Glutamatergic neuron (in vitro differentiated cells): ENCODE results near the gene OPRM1. TPM values are rescaled to one million over a fixed set of nuclear protein-coding genes. Genes with fewer than 3 reads are reported as not detected.

Experiments used
- DNase-seq: peaks from one replicate; pipeline ENCODE4 v3.0.0; 2022
- H3K27ac Mint-ChIP-seq: one replicate; pipeline ENCODE4 v1.8.0; 2020; ENCODE audit warnings: mild to moderate bottlenecking, mixed read lengths, inconsistent platforms; ENCODE audit not compliant: unreplicated experiment
- H3K27me3 Mint-ChIP-seq: one replicate; pipeline ENCODE4 v1.8.0; 2020; ENCODE audit warnings: mild to moderate bottlenecking, moderate library complexity, mixed read lengths, inconsistent platforms; ENCODE audit not compliant: unreplicated experiment
- H3K36me3 Mint-ChIP-seq: one replicate; pipeline ENCODE4 v1.8.0; 2020; ENCODE audit warnings: mild to moderate bottlenecking, mixed read lengths, inconsistent platforms; ENCODE audit not compliant: unreplicated experiment
- H3K4me1 Mint-ChIP-seq: one replicate; pipeline ENCODE4 v1.8.0; 2020; ENCODE audit warnings: mild to moderate bottlenecking, low read depth, mixed read lengths, inconsistent platforms; ENCODE audit not compliant: unreplicated experiment
- H3K4me3 Mint-ChIP-seq: one replicate; pipeline ENCODE4 v1.8.0; 2020; ENCODE audit warnings: mild to moderate bottlenecking, mixed read lengths, inconsistent platforms; ENCODE audit not compliant: unreplicated experiment
- H3K9me3 Mint-ChIP-seq: one replicate; pipeline ENCODE4 v1.8.0; 2020; ENCODE audit warnings: mild to moderate bottlenecking, moderate library complexity, mixed read lengths, inconsistent platforms; ENCODE audit not compliant: unreplicated experiment
- total RNA-seq: library from RNA; stranded (reverse); fragmentation: NEBNext Ultra II Directional; extraction: Animal tissue kit (Norgen Biotek cat#: 25700); gene quantifications from one replicate; pipeline ENCODE4 v1.2.1, GENCODE V29; 2021; ENCODE audit not compliant: unreplicated experiment
- TF ChIP-seq, protein P1 (sequence below): fragments of 200-600 bp; sonication (generic); IDR thresholded peaks from one replicate; pipeline ENCODE4 v1.5.0; 2021; ENCODE audit not compliant: partially characterized antibody, unreplicated experiment

Gene OPRM1
- total RNA-seq, 1 donor from 2014 or later: not detected

DNA sequence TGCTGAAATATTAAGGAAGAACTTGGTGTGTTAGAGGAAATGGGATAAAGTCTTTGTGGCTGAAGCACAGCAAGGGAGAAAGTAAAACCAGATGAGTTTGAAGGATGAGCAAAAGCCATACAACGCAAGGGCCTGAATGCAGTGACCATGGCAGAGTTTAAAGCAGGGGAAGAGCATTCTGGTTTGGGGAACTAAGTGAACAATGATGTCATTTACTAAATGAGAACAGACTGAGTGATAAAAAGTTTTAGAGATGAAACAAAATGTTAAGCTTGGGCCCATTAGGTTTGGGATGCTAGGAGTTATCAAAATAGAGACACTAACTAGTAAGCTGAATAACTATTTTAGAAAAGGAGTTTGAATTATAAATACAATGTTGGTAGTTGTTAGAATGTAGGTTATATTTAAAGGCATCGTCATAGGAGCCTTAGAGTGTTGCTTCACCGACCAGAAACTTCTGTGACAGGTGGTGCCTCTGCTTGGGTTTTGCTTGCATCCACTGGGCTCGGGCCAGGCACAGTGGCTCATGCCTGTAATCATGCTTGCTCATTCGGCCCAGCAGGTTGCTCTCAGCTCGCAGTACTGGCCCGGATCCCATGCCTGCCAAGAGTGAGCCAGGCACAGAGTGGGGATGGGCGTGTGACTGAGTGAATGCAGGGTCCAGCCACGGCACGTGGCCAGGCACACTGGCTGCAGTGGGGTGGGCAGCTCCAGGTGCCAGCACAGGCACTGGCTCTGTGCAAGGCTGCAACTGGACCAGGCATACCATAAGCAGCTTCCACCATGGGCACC, 37.4 kb upstream of the OPRM1 start:
- no peaks in the 10 kb centered on the region for H3K4me1 Mint-ChIP-seq

DNA sequence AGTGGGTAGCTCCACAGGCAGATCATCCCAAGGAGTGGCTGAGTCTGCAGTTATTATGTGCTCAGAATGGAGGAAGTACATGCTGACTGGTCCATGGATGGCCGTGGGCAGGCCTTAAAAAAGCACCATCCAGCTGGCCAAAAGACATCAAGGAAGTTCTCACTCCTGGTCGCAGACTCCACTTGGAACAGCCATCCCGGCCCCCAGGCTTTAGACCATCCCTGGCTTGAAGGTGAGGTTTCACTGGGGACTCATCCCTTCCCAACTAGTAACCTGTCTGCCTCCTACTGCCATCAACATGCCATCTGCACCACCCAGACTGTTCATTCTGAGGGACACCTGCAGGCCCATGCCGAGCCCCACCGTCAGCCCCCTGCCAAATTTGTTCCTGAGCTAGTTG, 36.1 kb upstream of the OPRM1 start:
- H3K27me3 Mint-ChIP-seq: no peaks in the 10 kb centered on the region
- no peak for DNase-seq
- no peaks in the 10 kb centered on the region for H3K36me3 Mint-ChIP-seq
- H3K9me3 Mint-ChIP-seq: no peaks in the 10 kb centered on the region
- TF ChIP-seq, protein P1, sequence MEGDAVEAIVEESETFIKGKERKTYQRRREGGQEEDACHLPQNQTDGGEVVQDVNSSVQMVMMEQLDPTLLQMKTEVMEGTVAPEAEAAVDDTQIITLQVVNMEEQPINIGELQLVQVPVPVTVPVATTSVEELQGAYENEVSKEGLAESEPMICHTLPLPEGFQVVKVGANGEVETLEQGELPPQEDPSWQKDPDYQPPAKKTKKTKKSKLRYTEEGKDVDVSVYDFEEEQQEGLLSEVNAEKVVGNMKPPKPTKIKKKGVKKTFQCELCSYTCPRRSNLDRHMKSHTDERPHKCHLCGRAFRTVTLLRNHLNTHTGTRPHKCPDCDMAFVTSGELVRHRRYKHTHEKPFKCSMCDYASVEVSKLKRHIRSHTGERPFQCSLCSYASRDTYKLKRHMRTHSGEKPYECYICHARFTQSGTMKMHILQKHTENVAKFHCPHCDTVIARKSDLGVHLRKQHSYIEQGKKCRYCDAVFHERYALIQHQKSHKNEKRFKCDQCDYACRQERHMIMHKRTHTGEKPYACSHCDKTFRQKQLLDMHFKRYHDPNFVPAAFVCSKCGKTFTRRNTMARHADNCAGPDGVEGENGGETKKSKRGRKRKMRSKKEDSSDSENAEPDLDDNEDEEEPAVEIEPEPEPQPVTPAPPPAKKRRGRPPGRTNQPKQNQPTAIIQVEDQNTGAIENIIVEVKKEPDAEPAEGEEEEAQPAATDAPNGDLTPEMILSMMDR: no peak
- H3K27ac Mint-ChIP-seq: no peak overlapping the region
- H3K4me1 Mint-ChIP-seq: no peaks in the 10 kb centered on the region
- H3K4me3 Mint-ChIP-seq: no peak overlapping the region

More for the DNA sequence above, 37.4 kb upstream of the OPRM1 start:
- Mint-ChIP-seq H3K27ac (no peak overlapping the region), H3K4me3 (no peak overlapping the region), H3K36me3 (no peaks in the 10 kb centered on the region), H3K27me3 (no peaks in the 10 kb centered on the region), H3K9me3 (no peaks in the 10 kb centered on the region)
- DNase-seq: no peak
- TF ChIP-seq, protein P1: no peak

DNA sequence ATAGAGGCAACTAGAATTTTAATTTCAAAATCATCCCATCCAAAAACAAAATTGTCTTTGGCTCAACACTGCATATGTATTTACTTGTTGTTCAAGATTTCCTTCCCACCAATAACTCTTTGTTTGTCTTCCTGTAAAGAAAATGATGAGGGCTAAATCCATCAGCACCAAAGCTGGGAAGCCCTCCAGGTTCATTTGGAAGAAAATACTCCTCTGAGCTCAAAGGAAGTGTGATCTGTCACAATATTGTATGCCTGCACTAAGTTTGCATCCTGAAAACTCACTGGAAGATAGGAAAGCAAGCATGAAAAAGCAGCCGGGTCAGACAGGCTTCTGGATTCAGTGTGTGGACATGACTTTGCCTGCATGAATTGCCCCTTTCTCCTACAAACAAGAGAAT, 28.7 kb upstream of the OPRM1 start:
- no peak overlapping the region for H3K4me3 Mint-ChIP-seq
- DNase-seq: no peak
- TF ChIP-seq, protein P1: no peak

DNA sequence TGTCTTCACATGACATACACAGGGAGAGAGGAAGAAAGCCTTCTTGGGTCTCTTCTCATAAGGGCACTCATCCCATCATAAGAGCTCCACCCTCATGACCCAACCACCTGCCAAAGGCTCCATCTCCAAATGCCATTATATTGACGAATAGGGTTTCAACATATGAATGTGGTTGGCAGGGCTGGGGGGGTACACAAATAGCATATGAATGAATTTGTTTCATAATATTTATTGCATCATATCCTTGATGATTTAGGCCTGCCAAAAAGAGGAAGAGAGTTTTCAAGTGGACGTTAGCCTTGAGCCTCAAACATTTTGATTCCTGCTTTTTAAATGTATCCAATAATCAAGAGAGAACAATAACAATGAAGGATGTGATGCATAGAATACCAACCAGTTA, 26.2 kb upstream of the OPRM1 start:
- H3K9me3 Mint-ChIP-seq: no peaks in the 10 kb centered on the region
- no peaks in the 10 kb centered on the region for H3K27me3 Mint-ChIP-seq
- no peaks in the 10 kb centered on the region for H3K36me3 Mint-ChIP-seq
- no peaks in the 10 kb centered on the region for H3K4me1 Mint-ChIP-seq
- no peak for DNase-seq
- no peak overlapping the region for H3K27ac Mint-ChIP-seq
- no peak overlapping the region for H3K4me3 Mint-ChIP-seq
- TF ChIP-seq, protein P1: no peak

More for the DNA sequence above, 28.7 kb upstream of the OPRM1 start:
- H3K36me3 Mint-ChIP-seq: no peaks in the 10 kb centered on the region
- no peaks in the 10 kb centered on the region for H3K9me3 Mint-ChIP-seq
- no peak overlapping the region for H3K27ac Mint-ChIP-seq
- H3K27me3 Mint-ChIP-seq: no peaks in the 10 kb centered on the region
- H3K4me1 Mint-ChIP-seq: no peaks in the 10 kb centered on the region

DNA sequence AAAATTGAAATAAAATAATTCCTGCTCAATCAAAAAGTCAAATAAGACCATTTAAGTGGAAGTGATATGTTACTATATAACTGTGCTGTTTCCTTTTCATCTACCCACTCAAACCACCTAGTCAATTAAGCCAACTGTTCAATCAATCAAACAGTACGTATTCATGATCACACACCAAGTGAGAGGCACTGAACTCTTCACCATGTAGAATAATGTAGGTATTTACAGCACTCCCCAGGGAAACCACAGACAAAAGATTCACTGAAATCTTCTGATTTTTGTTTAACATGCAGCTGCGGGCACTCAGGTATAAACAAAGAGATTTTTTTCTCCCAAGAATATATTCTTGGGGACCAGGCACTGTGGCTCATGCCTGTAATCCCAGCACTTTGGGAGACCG, 21.3 kb upstream of the OPRM1 start:
- no peak overlapping the region for H3K27ac Mint-ChIP-seq
- TF ChIP-seq, protein P1: no peak
- no peak overlapping the region for H3K4me3 Mint-ChIP-seq
- no peaks in the 10 kb centered on the region for H3K4me1 Mint-ChIP-seq
- DNase-seq: no peak
- no peaks in the 10 kb centered on the region for H3K27me3 Mint-ChIP-seq
- no peaks in the 10 kb centered on the region for H3K9me3 Mint-ChIP-seq
- H3K36me3 Mint-ChIP-seq: no peaks in the 10 kb centered on the region
